Osteocyte (in vitro differentiated cells): ENCODE data around the gene SORCS3. TPM values are rescaled to one million over a fixed set of nuclear protein-coding genes. Genes with fewer than 3 reads are reported as not detected.

ENCODE experiments used
- DNase-seq: peaks from one replicate; pipeline ENCODE4 v3.0.0; 2021; ENCODE audit warnings: mixed read lengths; ENCODE audit not compliant: unreplicated experiment; ENCODE audit errors: extremely low spot score
- H3K27ac Mint-ChIP-seq: one replicate; pipeline ENCODE4 v1.8.0; 2021; ENCODE audit warnings: mild to moderate bottlenecking, mixed read lengths; ENCODE audit not compliant: unreplicated experiment
- H3K27me3 Mint-ChIP-seq: one replicate; pipeline ENCODE4 v1.8.0; 2021; ENCODE audit warnings: mixed read lengths; ENCODE audit not compliant: unreplicated experiment
- H3K36me3 Mint-ChIP-seq: one replicate; pipeline ENCODE4 v1.8.0; 2021; ENCODE audit warnings: mixed read lengths; ENCODE audit not compliant: unreplicated experiment
- H3K4me1 Mint-ChIP-seq: one replicate; pipeline ENCODE4 v1.8.0; 2021; ENCODE audit warnings: mixed read lengths; ENCODE audit not compliant: unreplicated experiment
- H3K4me3 Mint-ChIP-seq: one replicate; pipeline ENCODE4 v1.8.0; 2021; ENCODE audit warnings: mild to moderate bottlenecking, moderate library complexity, mixed read lengths; ENCODE audit not compliant: unreplicated experiment
- H3K9me3 Mint-ChIP-seq: one replicate; pipeline ENCODE4 v1.8.0; 2021; ENCODE audit warnings: mixed read lengths; ENCODE audit not compliant: unreplicated experiment
- total RNA-seq: library from RNA; stranded (reverse); gene quantifications from 2 replicates; pipeline ENCODE4 v1.2.1, GENCODE V29; 2021
- TF ChIP-seq, protein P1 (sequence below): fragments of 200-600 bp; sonication (generic); IDR thresholded peaks from 2 replicates; pipeline ENCODE4 v1.5.0; 2021; ENCODE audit warnings: antibody characterized with exemption, mild to moderate bottlenecking, moderate library complexity

SORCS3 gene
- total RNA-seq, 1 donor from 2014 or later = not detected

- Mint-ChIP-seq H3K27me3 (no peaks in the 10 kb centered on the region), H3K27ac (no peak overlapping the region), H3K36me3 (no peaks in the 10 kb centered on the region), H3K4me1 (no peaks in the 10 kb centered on the region), H3K4me3 (no peak overlapping the region), H3K9me3 (no peaks in the 10 kb centered on the region)
- no peak for DNase-seq
- TF ChIP-seq, protein P1, sequence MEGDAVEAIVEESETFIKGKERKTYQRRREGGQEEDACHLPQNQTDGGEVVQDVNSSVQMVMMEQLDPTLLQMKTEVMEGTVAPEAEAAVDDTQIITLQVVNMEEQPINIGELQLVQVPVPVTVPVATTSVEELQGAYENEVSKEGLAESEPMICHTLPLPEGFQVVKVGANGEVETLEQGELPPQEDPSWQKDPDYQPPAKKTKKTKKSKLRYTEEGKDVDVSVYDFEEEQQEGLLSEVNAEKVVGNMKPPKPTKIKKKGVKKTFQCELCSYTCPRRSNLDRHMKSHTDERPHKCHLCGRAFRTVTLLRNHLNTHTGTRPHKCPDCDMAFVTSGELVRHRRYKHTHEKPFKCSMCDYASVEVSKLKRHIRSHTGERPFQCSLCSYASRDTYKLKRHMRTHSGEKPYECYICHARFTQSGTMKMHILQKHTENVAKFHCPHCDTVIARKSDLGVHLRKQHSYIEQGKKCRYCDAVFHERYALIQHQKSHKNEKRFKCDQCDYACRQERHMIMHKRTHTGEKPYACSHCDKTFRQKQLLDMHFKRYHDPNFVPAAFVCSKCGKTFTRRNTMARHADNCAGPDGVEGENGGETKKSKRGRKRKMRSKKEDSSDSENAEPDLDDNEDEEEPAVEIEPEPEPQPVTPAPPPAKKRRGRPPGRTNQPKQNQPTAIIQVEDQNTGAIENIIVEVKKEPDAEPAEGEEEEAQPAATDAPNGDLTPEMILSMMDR = no peak
These were observed 17.0 kb downstream of the SORCS3 start for GRCh38 chr10:104658067-104658466.

- DNase-seq = no peak
- no peaks in the 10 kb centered on the region for H3K4me1 Mint-ChIP-seq
- H3K4me3 Mint-ChIP-seq = no peak overlapping the region
- no peaks in the 10 kb centered on the region for H3K36me3 Mint-ChIP-seq
- TF ChIP-seq, protein P1 = no peak
- no peak overlapping the region for H3K27ac Mint-ChIP-seq
- H3K27me3 Mint-ChIP-seq = no peaks in the 10 kb centered on the region
- no peaks in the 10 kb centered on the region for H3K9me3 Mint-ChIP-seq
These were observed 18.7 kb downstream of the SORCS3 start for GRCh38 chr10:104659809-104660208.

- Mint-ChIP-seq H3K9me3 (no peaks in the 10 kb centered on the region), H3K36me3 (no peaks in the 10 kb centered on the region), H3K4me1 (no peaks in the 10 kb centered on the region), H3K4me3 (no peak overlapping the region), H3K27me3 (no peaks in the 10 kb centered on the region), H3K27ac (no peak overlapping the region)
- no peak for DNase-seq
- TF ChIP-seq, protein P1 = no peak
These were observed 22.0 kb downstream of the SORCS3 start for GRCh38 chr10:104663076-104663475.

DNA sequence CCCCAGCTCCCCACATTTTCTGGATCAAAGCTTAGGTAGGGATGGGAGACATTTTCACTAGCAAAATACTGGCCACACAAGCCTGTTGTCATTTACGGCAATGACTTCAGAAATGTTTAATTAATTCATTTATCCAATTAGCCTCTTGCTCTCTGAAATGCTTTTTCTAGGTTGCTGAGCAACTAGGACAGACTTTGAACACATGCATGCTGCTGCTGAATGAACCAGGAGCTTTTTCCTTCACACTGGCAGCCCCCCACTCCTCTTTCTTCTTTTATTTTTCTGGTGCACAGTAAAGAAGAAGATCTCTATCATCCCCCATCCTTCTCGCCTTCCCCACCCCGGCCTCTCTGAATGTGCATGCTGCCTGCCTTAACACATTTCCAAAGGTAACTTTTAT is 22.5 kb downstream of the SORCS3 start:
- TF ChIP-seq, protein P1 = no peak
- Mint-ChIP-seq H3K9me3 (no peaks in the 10 kb centered on the region), H3K4me3 (no peak overlapping the region), H3K36me3 (no peaks in the 10 kb centered on the region), H3K27me3 (no peaks in the 10 kb centered on the region), H3K27ac (no peak overlapping the region), H3K4me1 (no peaks in the 10 kb centered on the region)
- no peak for DNase-seq

GRCh38 chr10:104664205-104664604 is 23.1 kb downstream of the SORCS3 start:
- H3K36me3 Mint-ChIP-seq = no peaks in the 10 kb centered on the region
- H3K9me3 Mint-ChIP-seq = no peaks in the 10 kb centered on the region
- H3K4me3 Mint-ChIP-seq = no peak overlapping the region
- H3K27me3 Mint-ChIP-seq = no peaks in the 10 kb centered on the region
- H3K27ac Mint-ChIP-seq = no peak overlapping the region
- no peaks in the 10 kb centered on the region for H3K4me1 Mint-ChIP-seq
- no peak for DNase-seq
- TF ChIP-seq, protein P1 = no peak
